HG03280 (cell line): ENCODE measurements around the gene FAR2.
"Not testable (repeated sequence)": the region's sequence is repeated elsewhere in the genome, so short reads cannot be mapped to it uniquely, and the experiment has no call there.

Experiments
- ATAC-seq: cut with Tn5 transposase; IDR thresholded peaks from one replicate; pipeline ENCODE4 v1.9.1; 2021; ENCODE audit warnings: mild to moderate bottlenecking, moderate library complexity; ENCODE audit not compliant: unreplicated experiment

Gene FAR2

GRCh38 chr12:29230800-29231560 is 81.9 kb downstream of the FAR2 start:
- no peak for ATAC-seq

- no peak for ATAC-seq
These were observed 83.0 kb downstream of the FAR2 start for GRCh38 chr12:29232086-29232485.

DNA sequence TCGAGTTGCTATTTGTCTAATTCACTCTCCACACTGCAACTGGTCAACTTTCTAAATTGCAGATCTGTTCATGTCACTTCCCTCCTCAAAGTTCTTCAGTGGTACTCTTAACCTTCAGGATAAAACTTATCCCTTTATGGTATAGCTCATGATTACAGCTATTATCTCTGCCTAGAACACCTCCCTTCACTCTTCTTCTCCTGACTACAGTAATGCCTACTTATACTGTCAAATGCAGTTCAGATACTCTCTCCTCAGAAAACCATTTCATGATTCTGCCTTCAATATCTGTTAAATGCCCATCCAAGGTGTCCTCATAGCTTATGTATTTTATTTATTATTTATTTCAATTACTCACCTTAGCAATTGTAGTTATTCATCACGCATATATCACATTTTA is 85.5 kb downstream of the FAR2 start:
- no peak for ATAC-seq

DNA sequence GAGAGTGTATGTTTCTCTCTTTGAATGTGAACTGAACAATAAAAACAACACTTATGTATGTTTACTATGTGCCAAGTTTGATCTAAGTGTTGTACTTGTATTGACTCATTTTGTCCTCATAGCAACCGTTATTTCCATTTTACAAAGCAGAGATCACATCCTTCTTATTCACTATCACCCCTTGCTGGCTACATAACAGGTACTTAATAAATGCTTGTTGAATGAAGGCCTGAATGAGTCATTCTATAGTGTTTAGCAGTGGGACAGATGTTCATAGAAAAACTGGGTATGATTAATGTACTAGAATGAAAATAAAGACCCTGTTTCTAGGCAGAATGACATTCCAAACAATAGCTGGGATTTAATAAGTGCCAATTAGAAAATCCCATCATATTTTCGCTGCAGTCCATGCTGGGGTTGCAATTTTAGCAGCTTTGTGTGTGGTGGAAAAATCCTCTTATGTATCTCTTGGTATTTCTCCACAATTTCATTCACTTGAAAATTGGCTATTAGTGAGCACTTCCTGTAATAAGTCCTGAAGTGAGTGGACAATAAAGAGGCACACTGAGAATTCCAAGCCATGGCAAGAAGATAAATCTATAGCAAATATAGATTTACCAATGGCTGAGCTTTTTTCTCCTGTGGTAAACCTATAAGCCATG is 86.0 kb downstream of the FAR2 start:
- no peak for ATAC-seq

DNA sequence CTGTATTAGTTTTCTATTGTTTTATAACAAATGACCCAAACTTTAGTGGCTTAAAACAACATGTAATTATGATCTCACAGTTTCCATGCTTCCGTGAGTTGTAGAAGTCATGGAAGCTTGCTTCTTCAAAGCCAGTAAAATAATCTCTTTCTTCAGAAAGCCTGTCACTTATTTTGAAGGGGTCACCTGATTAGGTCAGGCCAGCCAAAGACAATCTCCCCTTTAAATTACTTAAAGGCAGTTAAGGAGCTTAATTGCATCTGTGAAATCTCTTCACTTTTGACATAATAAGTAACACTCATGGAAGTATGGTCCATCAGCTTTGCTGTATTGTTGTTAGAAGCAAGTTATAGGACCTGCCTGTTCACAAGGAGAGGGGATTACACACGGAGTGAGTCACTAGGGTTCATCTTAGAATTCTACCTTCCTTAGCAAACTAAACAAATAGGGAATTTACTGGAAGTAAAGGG is 89.8 kb downstream of the FAR2 start:
- no peak for ATAC-seq

DNA sequence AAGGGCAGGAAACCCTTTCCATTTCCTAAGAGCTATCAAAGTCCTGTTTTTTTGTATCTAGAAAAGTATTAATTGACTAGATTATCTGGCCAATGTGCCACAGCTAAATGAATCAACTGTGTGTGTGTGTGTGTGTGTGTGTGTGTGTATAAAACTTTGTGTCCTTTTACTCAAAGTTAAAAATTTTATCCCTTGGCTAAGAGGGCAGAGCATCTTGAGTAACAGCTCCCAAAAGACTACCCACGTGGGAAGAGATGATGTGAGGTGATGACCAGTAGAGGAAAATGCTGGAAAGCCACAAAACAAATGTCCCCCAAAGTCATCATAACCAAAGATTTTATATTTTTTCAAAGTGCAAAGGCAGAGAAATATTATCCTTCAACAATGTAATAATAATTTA is 90.3 kb downstream of the FAR2 start:
- ATAC-seq = no peak

GRCh38 chr12:29240441-29240840 is 91.4 kb downstream of the FAR2 start:
- no peak for ATAC-seq

GRCh38 chr12:29241821-29242591 is 92.9 kb downstream of the FAR2 start:
- peak; percentile 67 for ATAC-seq

- no peak for ATAC-seq
These were observed 93.9 kb downstream of the FAR2 start for GRCh38 chr12:29242921-29243431.

GRCh38 chr12:29244159-29244765 is 95.2 kb downstream of the FAR2 start:
- ATAC-seq = no peak

DNA sequence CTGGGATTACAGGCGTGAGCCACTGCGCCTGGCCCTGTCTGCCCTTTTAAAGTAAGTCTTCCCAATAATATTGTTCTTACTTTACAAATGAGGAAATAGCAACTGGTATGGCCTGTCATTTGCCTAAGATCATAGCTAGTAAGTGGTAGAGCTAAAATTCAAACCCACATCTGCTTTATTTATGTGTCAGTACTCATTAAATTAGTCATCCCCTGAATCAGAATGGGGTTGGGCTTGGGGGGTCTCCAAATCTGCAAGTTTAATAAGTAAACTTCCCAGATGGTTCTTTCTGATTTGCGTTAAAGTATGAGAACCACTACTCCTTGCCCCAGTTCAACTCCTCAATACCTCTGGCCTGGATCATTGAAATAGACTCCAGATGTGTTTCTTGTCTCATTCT is 96.2 kb downstream of the FAR2 start:
- ATAC-seq = no peak

DNA sequence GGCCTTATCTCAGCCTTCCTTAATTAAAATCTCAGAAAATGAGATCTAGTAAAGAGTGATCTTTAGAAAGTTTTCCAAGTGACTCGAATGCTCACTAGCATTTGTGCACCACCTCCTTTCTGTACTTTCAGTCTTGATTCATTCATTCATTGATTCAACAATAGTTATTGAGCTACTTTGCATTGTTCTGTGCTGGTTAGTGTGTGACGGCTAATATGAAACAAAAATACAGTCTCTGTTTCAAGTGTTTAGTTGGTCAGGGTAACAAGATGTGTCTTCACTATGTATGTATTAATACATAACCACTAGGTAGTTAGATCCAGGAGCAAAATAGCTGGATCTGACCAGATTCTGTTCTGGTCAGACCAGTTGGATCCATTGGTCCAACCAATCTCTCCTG is 100.9 kb downstream of the FAR2 start:
- ATAC-seq = no peak

- ATAC-seq = no peak
These were observed 105.0 kb downstream of the FAR2 start for GRCh38 chr12:29253906-29254625.

DNA sequence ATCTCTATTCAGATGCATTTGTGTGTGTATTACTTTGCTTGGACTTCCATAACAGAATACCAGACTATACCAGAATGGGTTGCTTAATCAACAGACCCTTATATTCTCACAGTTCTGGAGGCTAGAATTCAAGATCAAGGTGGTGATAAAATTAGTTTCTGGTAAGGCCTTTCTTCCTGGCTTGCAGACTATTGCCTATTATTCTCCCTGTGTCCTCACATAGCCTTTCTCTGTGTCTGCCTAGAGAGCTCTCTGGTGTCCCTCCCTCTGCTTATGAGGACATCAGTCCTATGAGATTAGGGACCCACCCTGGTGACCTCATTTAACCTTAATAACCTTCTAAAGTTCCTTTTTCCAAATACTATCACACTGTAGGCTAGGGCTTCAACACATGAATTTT is 106.0 kb downstream of the FAR2 start:
- no peak for ATAC-seq

DNA sequence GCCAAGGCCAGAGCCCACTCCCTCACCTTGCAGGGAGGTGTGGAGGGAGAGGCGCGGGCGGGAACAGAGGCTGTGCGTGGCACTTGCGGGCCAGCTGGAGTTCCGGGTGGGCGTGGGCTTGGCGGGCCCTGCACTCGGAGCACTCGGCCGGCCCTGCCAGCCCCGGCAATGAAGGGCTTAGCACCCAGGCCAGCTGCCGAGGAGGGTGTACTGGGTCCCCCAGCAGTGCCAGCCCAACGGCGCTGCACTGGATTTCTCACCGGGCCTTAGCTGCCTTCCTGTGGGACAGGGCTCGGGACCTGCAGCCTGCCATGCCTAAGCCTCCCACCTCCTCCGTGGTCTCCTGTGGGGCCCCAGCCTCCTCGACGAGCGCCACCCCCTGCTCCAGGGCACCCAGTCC is 107.5 kb downstream of the FAR2 start:
- no peak for ATAC-seq

DNA sequence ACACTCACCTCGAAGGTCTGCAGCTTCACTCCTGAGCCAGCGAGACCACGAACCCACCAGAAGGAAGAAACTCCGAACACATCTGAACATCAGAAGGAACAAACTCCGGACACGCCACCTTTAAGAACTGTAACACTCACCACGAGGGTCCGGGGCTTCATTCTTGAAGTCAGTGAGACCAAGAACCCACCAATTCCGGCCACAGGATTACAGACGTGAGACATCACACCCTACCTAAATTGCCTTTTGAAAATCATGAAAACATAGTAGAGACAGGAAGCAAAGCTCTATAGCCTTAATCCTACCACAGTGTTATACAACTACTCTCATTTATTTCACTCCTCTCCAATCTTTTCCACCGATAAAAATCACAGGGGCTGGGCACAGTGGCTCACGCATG is 108.6 kb downstream of the FAR2 start:
- ATAC-seq = not testable (repeated sequence)

DNA sequence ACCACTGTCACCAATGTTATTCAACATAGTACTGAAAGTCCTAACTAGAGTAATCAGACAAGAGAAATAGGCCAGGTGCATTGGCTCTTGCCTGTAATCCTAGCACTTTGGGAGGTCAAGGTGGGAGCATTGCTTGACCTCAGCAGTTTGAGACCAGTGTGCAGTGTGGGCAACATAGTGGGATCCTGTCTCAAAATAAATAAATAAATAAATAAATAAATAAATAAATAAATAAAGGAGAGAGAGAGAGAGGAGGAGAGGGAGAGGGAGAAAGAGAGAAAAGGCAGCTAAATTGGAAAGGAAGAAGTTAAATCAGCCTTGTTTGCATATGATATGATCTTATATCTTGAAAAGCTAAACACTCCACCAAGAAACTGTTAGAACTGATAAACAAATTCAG is 115.3 kb downstream of the FAR2 start:
- no peak for ATAC-seq

- no peak for ATAC-seq
These were observed 120.8 kb downstream of the FAR2 start for GRCh38 chr12:29269706-29270408.

DNA sequence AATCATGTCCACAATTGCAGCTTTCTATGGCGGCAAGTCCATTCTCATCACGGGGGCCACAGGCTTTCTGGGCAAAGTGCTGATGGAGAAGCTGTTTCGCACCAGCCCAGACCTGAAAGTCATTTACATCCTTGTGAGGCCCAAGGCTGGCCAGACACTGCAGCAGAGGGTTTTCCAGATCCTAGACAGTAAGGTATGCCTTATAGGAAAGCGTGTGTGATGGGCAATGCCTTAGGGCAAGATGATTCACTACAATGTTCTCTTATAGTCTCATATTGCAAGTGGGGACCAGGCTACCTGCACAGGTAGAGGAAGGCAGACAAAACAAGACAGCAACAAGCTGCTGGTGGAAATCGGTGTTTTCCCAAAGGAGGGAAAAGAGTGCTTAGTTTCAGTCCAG is 121.4 kb downstream of the FAR2 start:
- ATAC-seq = no peak
